K562 (cell line): ENCODE measurements around the gene CRAMP1. TPM values are rescaled to one million over a fixed set of nuclear protein-coding genes. Genes with fewer than 3 reads are reported as not detected.

Experiments
- ATAC-seq: fragments of 200-7000 bp; cut with Tn5 transposase; 3 replicates; pipeline ENCODE4 v1.9.1; 2020; ENCODE audit warnings: moderate library complexity
- Bru-seq: library from RNA; stranded (reverse); fragments of 400-500 nt; gene quantifications from one replicate; lab custom pipeline; 2021; lab: Mats Ljungman, UMichigan
- BruChase-seq, 2 experiments: library from RNA; stranded (reverse); fragments of 400-500 nt; gene quantifications; one replicate each; lab custom pipeline; 2021; lab: Mats Ljungman, UMichigan
- BruUV-seq: library from RNA; stranded (reverse); fragments of 400-500 nt; replicated peaks from 2 replicates; lab custom pipeline; 2021; lab: Mats Ljungman, UMichigan
- CTCF ChIA-PET: fragments of 300-600 bp; formaldehyde crosslinking; extraction: SDS; loops from one replicate; lab custom pipeline; 2021; ENCODE audit warnings: low intra/inter-chr PET ratio; lab: Yijun Ruan, JAX
- POLR2A ChIA-PET: fragments of 300-600, 350-650 bp; sonication (Branson Sonifier 250); formaldehyde crosslinking; extraction: SDS; loops from one replicate; lab custom pipeline; 2021; ENCODE audit warnings: antibody characterized with exemption, inconsistent platforms; lab: Yijun Ruan, JAX
- DNase-seq, 4 experiments: peaks; one replicate each; pipeline versions ENCODE4 v3.0.0 to v3.0.0-alpha.2; 2011 to 2018; ENCODE audit warnings: low spot score in 3 of 4, mixed read lengths in 3 of 4; ENCODE audit errors: extremely low read depth in 1 of 4
- FAIRE-seq: peaks from 2 replicates; lab custom pipeline; 2011; peaks lifted over from hg19 to GRCh38; lab: Jason Lieb, UNC
- H2AFZ ChIP-seq: 2 replicates; pipeline ENCODE4 v1.6.0; 2011; ENCODE audit warnings: low read depth, low read length, control low read depth, inconsistent platforms
- H3K27ac ChIP-seq: fragments of 200-600 bp; 3 replicates; pipeline ENCODE4 v1.8.0; 2011; ENCODE audit warnings: low read depth, mild to moderate bottlenecking, control low read depth, inconsistent platforms, low read length, moderate library complexity, mixed read lengths; ENCODE audit errors: extremely low read depth
- H3K27me3 ChIP-seq, 2 experiments: fragments of 300-600 bp in 1 of 2; 2 replicates in 1 of 2; 3 replicates in 1 of 2; pipeline versions ENCODE4 v1.6.0 to v1.8.0; 2011; ENCODE audit warnings: inconsistent platforms in 2 of 2, low read length in 2 of 2, mild to moderate bottlenecking in 1 of 2, mixed read lengths in 1 of 2, moderate library complexity in 1 of 2; ENCODE audit not compliant: control insufficient read depth in 2 of 2, insufficient read depth in 2 of 2
- H3K36me3 ChIP-seq: fragments of 300-600 bp; 3 replicates; pipeline ENCODE4 v1.8.0; 2011; ENCODE audit warnings: mild to moderate bottlenecking, low read length, inconsistent platforms; ENCODE audit not compliant: control insufficient read depth, insufficient read depth
- H3K4me1 ChIP-seq, 2 experiments: fragments of 200-600 bp in 1 of 2; replicated peaks in 1 of 2; 2 replicates in 1 of 2; 3 replicates in 1 of 2; pipeline versions ENCODE4 v1.5.1 to v1.8.0; 2011; ENCODE audit warnings: inconsistent platforms in 2 of 2, low read length in 2 of 2, mild to moderate bottlenecking in 1 of 2, mixed read lengths in 1 of 2, moderate library complexity in 1 of 2; ENCODE audit not compliant: control insufficient read depth in 2 of 2, insufficient read depth in 2 of 2
- H3K4me2 ChIP-seq: 2 replicates; pipeline ENCODE4 v1.6.1; 2011; ENCODE audit warnings: low read length, control low read depth, inconsistent platforms, mixed read lengths; ENCODE audit not compliant: insufficient read depth
- H3K4me3 ChIP-seq: fragments of 200-600 bp; sonication (generic), shearing (Covaris generic); 2 replicates; pipeline ENCODE4 v1.5.1; 2016; ENCODE audit warnings: control low read depth, inconsistent platforms
- H3K79me2 ChIP-seq: fragments of 200-600 bp; 3 replicates; pipeline ENCODE4 v1.8.0; 2011; ENCODE audit warnings: low read length, inconsistent platforms; ENCODE audit not compliant: control insufficient read depth, insufficient read depth
- H3K9ac ChIP-seq, 2 experiments: 2 replicates each; pipeline versions ENCODE4 v1.6.0 to v1.6.1; 2011; ENCODE audit warnings: low read depth in 2 of 2, low read length in 2 of 2, control low read depth in 1 of 2, inconsistent platforms in 1 of 2, mild to moderate bottlenecking in 1 of 2, mixed read lengths in 1 of 2; ENCODE audit not compliant: insufficient read depth in 1 of 2
- H3K9me1 ChIP-seq: one replicate; pipeline ENCODE4 v1.6.0; 2011; ENCODE audit warnings: inconsistent platforms, mild to moderate bottlenecking, low read length, moderate library complexity; ENCODE audit not compliant: control insufficient read depth, insufficient read depth
- H3K9me3 ChIP-seq: replicated peaks from 2 replicates; pipeline ENCODE4 v1.5.1; 2011; ENCODE audit warnings: low read depth, low read length, inconsistent platforms; ENCODE audit not compliant: control insufficient read depth, insufficient read depth
- H4K20me1 ChIP-seq: replicated peaks from 2 replicates; pipeline ENCODE4 v1.6.1; 2011; ENCODE audit warnings: low read length, inconsistent platforms, mixed read lengths; ENCODE audit not compliant: control insufficient read depth, insufficient read depth
- ARHGAP35 ChIP-seq: fragments of 450-650 bp; IDR thresholded peaks from 2 replicates; pipeline ENCODE4 v1.6.1; 2018; ENCODE audit not compliant: partially characterized antibody
- BHLHE40 ChIP-seq: IDR thresholded peaks from 2 replicates; pipeline ENCODE4 v1.6.1; 2011; ENCODE audit warnings: low read length, improper control_type of control experiment
- ERF ChIP-seq: fragments of 450-650 bp; formaldehyde crosslinking; IDR thresholded peaks from 2 replicates; pipeline ENCODE4 v1.4.0; 2020; ENCODE audit warnings: mild to moderate bottlenecking, mixed read lengths
- ESRRA ChIP-seq: fragments of 450-650 bp; IDR thresholded peaks from 2 replicates; pipeline ENCODE4 v1.6.1; 2014; ENCODE audit warnings: low read depth, mild to moderate bottlenecking, moderate library complexity, borderline replicate concordance
- ETS2 ChIP-seq: IDR thresholded peaks from 2 replicates; pipeline ENCODE4 v1.6.1; 2016; ENCODE audit warnings: borderline replicate concordance, missing genetic modification characterization, mild to moderate bottlenecking, moderate library complexity, missing compliant biosample characterization; ENCODE audit not compliant: poor library complexity, severe bottlenecking
- ETV1 ChIP-seq: fragments of 450-650 bp; conservative IDR thresholded peaks from 2 replicates; pipeline ENCODE4 v1.6.1; 2016; ENCODE audit warnings: missing genetic modification characterization, control low read depth, low read depth, missing compliant biosample characterization
- HCFC1 ChIP-seq: IDR thresholded peaks from 2 replicates; pipeline ENCODE4 v1.6.1; 2012; ENCODE audit warnings: low read depth, low read length, improper control_type of control experiment
- MBD2 ChIP-seq: sonication (generic); IDR thresholded peaks from 2 replicates; pipeline ENCODE4 v1.6.1; 2016; ENCODE audit warnings: low read depth, borderline replicate concordance
- MEF2D ChIP-seq: conservative IDR thresholded peaks from 2 replicates; pipeline ENCODE4 v1.6.1; 2016; ENCODE audit warnings: low read depth, missing genetic modification characterization, missing compliant biosample characterization
- PREB ChIP-seq: sonication (generic); formaldehyde crosslinking; IDR thresholded peaks from 2 replicates; pipeline ENCODE4 v1.8.1; 2023; ENCODE audit warnings: mild to moderate bottlenecking, missing genetic modification reagents
- SIRT6 ChIP-seq: IDR thresholded peaks from one replicate; pipeline ENCODE4 v1.6.1; 2012; ENCODE audit warnings: low read depth, mild to moderate bottlenecking, control low read depth, inconsistent platforms, low read length, moderate library complexity
- VEZF1 ChIP-seq: fragments of 200-800 bp; sonication (Bioruptor generic); IDR thresholded peaks from 2 replicates; pipeline ENCODE4 v1.6.1; 2017; ENCODE audit warnings: missing genetic modification characterization, missing compliant biosample characterization
- ZNF143 ChIP-seq: sonication (generic); formaldehyde crosslinking; IDR thresholded peaks from 2 replicates; pipeline ENCODE4 v1.9.0; 2022; ENCODE audit warnings: mild to moderate bottlenecking, missing genetic modification reagents
- WGBS: fragments of 100-300 bp; shearing (Covaris generic); methylation state at CpG from one replicate; pipeline ENCODE4 v1.1.6; 2016; ENCODE audit warnings: low coverage, mixed read lengths; ENCODE audit not compliant: insufficient coverage; ENCODE audit errors: missing lambda C conversion rate; 5-methylcytosine and 5-hydroxymethylcytosine counted together
- in situ Hi-C: fragments of 300-500 bp; cut with MboI; formaldehyde crosslinking; loops from 4 replicates; pipeline ENCODE4 v1.15.0; 2018; ENCODE audit warnings: inconsistent platforms, mixed read lengths
- intact Hi-C: fragments of 100-400 bp; cut with micrococcal nuclease; formaldehyde crosslinking; loops from 2 replicates; pipeline ENCODE4 v1.14.2; 2022
- long read RNA-seq, 3 experiments: library from polyadenylated mRNA in 2 of 3; library from RNA in 1 of 3; unstranded in 2 of 3; stranded (forward) in 1 of 3; transcript quantifications; one replicate each; pipeline ENCODE4 v2.0.0, GENCODE V29; 2019 to 2022
- polyA minus RNA-seq, 3 experiments: library from RNA; depleted of rRNA, polyadenylated mRNA; stranded (reverse); fragments of >200 nt; gene quantifications; 2 replicates each; pipeline ENCODE4 v1.2.3, GENCODE V29; 2011
- polyA plus RNA-seq, 8 experiments: library from polyadenylated mRNA; depleted of rRNA in 4 of 8; stranded (reverse) in 5 of 8; unstranded in 3 of 8; fragments of >200 nt; fragmentation: Nextera tagmentation in 2 of 8; fragmentation: Illumina TruSeq in 1 of 8; extraction: Ambion mirVana in 2 of 8; extraction: Trizol in 1 of 8; gene quantifications; 2 replicates each; pipeline versions ENCODE4 v1.2.1 to v1.2.3, GENCODE V29; 2011 to 2014; ENCODE audit warnings: inconsistent platforms in 1 of 8, missing spikeins in 1 of 8
- total RNA-seq, 7 experiments: library from RNA; depleted of rRNA in 6 of 7; stranded (reverse); fragments of >200 nt in 6 of 7; fragmentation: Illumina TruSeq in 2 of 7; extraction: Trizol in 2 of 7; gene quantifications; 2 replicates each; pipeline versions ENCODE4 v1.2.1 to v1.2.3, GENCODE V29; 2011 to 2021; ENCODE audit warnings: low replicate concordance in 1 of 7

CRAMP1 gene
- 34.5 and 80.0 TPM in 2 replicates for total RNA-seq (2011; cell fraction: chromatin; rRNA removed; ENCODE audit: low replicate concordance)
- 40.7 and 44.9 TPM in 2 replicates for total RNA-seq (2011; cell fraction: nucleolus; rRNA removed)
- total RNA-seq (2011; cell fraction: nucleoplasm; rRNA removed), result 35.1 and 37.2 TPM in 2 replicates
- total RNA-seq (2014; rRNA removed) (5.1 and 8.9 TPM in 2 replicates), total RNA-seq (2014; rRNA removed; fragmentation: Illumina TruSeq; extraction: Trizol) (6.5 and 7.5 TPM in 2 replicates), total RNA-seq (2015; rRNA removed; fragmentation: Illumina TruSeq; extraction: Trizol) (7.7 and 8.3 TPM in 2 replicates), total RNA-seq (2021) (19.0 and 20.8 TPM in 2 replicates), polyA plus RNA-seq (2011; rRNA removed) (7.2 and 9.7 TPM in 2 replicates), polyA plus RNA-seq (2014; fragmentation: Illumina TruSeq; extraction: Trizol) (14.4 and 15.7 TPM in 2 replicates), polyA plus RNA-seq (2014; fragmentation: Nextera tagmentation; extraction: Ambion mirVana) (under 1 TPM; 0.52 to 0.62 TPM), polyA plus RNA-seq (2014; rRNA removed) (12.1 and 14.9 TPM in 2 replicates), polyA minus RNA-seq (2011; rRNA and poly(A)+ RNA removed) (9.1 and 9.5 TPM in 2 replicates), Bru-seq, nascent RNA (percentile 77 among the genes with signal in this experiment), BruChase-seq, experiment 1, labeled RNA remaining after a 2-hour chase (percentile 77 among the genes with signal in this experiment), BruChase-seq, experiment 2, labeled RNA remaining after a 6-hour chase (percentile 80 among the genes with signal in this experiment)
- 7.6 and 8.1 TPM in 2 replicates for polyA plus RNA-seq (2011; cell fraction: cytosol; rRNA removed)
- 17.8 and 29.3 TPM in 2 replicates for polyA plus RNA-seq (2011; cell fraction: nucleus; rRNA removed)
- polyA plus RNA-seq (2012), result 10.1 and 13.6 TPM in 2 replicates
- polyA minus RNA-seq (2011; cell fraction: cytosol; rRNA and poly(A)+ RNA removed), result 6.1 and 11.0 TPM in 2 replicates
- 9.7 and 10.2 TPM in 2 replicates for polyA minus RNA-seq (2011; cell fraction: nucleus; rRNA and poly(A)+ RNA removed)
- long read RNA-seq, experiment 1, partial matches to known transcripts, result 1 of 6 reads
- long read RNA-seq, experiment 1, other reads (novel, unspliced or antisense), result 4 of 6 reads
- long read RNA-seq, experiment 2, full-length matches to known transcripts, result 1 of 5 reads
- long read RNA-seq, experiment 2, partial matches to known transcripts, result 0 of 5 reads
- long read RNA-seq, experiment 2, other reads (novel, unspliced or antisense), result 4 of 5 reads
- long read RNA-seq, experiment 3, result 0 reads

- in situ Hi-C loops, result no loop called here
- ChIA-PET CTCF (no interaction called here), POLR2A (interaction anchor here (0.6 to 2.2 kb wide), 9 partner anchors 8 to 192 kb away, joined by 3 to 11 read pairs (median 4); partner anchors contain the start of genes JPT2, TELO2 and UQCC4)
- Histone ChIP-seq H4K20me1 (peaks cover 3% of the 10 kb centered on the region; the same call in 1 of the 2 replicates), H2AFZ (peak within 1 kb of the TSS; percentile 87), H3K9me3 (no peaks in the 10 kb centered on the region), H3K9ac (peak within 1 kb of the TSS; percentile 83 to 99), H3K4me1 (peaks cover 13 to 43% of the 10 kb centered on the region in 2 experiments; a peak in 4 of 5 replicates), H3K9me1 (no peaks in the 10 kb centered on the region), H3K27me3 (no peaks in the 10 kb centered on the region), H3K27ac (peak within 1 kb of the TSS; percentile 88), H3K4me3 (peak within 1 kb of the TSS; percentile 97), H3K36me3 (peaks cover 24% of the 10 kb centered on the region; the same call in 2 of the 3 replicates), H3K4me2 (peak within 1 kb of the TSS; percentile 89), H3K79me2 (peaks cover 52% of the 10 kb centered on the region)
- BruUV-seq, result no TSS peak
- DNase-seq, result peak in 3 of 4 experiments; percentile 32 to 57 (median 48)
- intact Hi-C loops, result loop anchor here (5.0 kb wide), 1 partner anchor 170 kb away; the partner anchor contains the start of genes NUBP2 and SPSB3
- under 1% methylated on average over 69 of the region's 101 CpGs for WGBS
- FAIRE-seq, result no peak
- ATAC-seq, result peak; percentile 57
- no peak for TF ChIP-seq ZNF143 (CRISPR knock-in tag)
- no peak for TF ChIP-seq MBD2
- no peak for TF ChIP-seq PREB
- peak; percentile 63; the same call in 1 of the 2 replicates for TF ChIP-seq HCFC1
- TF ChIP-seq ARHGAP35, result no peak
- TF ChIP-seq ETV1 (tag), result no peak
- TF ChIP-seq VEZF1 (CRISPR knock-in tag), result peak; percentile 93
- no peak for TF ChIP-seq MEF2D (tag)
- TF ChIP-seq BHLHE40, result peak; percentile 55
- no peak for TF ChIP-seq ESRRA
- no peak for TF ChIP-seq ERF
- no peak for TF ChIP-seq ETS2
- no peak for TF ChIP-seq SIRT6
These were observed at the start of gene CRAMP1 for GRCh38 chr16:1612320-1613111. Gene CRAMP1 (plus strand): TSS chr16:1612360. CDS start chr16:1614640, 2,280 bp downstream.
